ENCODE data around the gene OAS2. TPM values are rescaled to one million over a fixed set of nuclear protein-coding genes. Genes with fewer than 3 reads are reported as not detected.
A peak's percentile ranks its signal among the peaks of the same experiment; 100 is the strongest.

Gene OAS2
- total and polyA plus RNA-seq, 4 donors = 4.1 to 9.3 (median 5.0) TPM

GRCh38 chr12:112989806-112990205 lies 11.5 kb downstream of the OAS2 start:
- no peak for DNase-seq (ENCODE audit: low read depth in 4 of 6, low spot score in 6 of 6)
- 69% methylated on average over 1 of the region's 1 CpG for WGBS (ENCODE audit: insufficient coverage)
- no peaks in the 10 kb centered on the region for H3K9me3 ChIP-seq (ENCODE audit: control insufficient read depth, insufficient read depth, low read length)

DNA sequence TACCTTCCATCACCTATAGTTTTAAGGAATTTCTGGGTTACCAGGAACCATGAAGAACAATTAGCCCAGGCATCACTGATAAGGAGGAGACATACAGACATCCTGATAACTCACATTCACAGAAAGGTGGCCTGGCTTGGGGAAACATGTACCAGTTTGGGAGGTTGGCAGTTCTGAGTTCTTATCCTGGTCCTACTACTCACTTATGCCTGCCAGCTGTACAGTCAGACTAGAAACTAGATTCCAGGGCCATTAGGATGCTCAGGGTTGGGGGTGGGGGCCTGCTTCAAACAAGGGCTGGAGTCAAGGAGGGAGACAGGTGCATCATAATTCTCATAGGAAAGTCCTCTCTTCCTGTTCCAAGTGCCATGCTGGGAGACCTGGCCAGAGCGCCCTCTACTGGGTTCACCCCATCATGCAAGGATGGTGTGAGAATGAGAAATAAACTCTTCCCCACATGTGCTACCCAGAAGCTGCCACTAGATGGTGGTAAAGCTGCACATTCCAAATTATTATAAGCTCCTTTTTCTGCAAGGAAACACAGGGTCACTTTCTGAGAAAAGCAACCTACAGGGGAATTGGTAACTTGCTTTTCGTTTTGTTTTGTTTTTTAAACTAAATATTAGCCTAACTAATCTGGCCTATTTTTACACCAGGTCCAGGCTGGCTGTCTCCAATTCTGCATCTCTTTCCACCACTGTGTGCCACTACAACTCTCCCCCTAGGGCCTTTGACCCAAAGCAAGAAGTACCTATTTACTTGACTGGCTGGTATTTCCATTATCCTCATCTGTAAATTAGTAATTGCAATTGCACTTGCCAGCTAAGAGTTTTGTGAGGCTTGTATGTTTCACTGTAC lies 14.5 kb downstream of the OAS2 start:
- H3K27ac ChIP-seq (ENCODE audit: low read depth, low read length) = no peak overlapping the region
- no peaks in the 10 kb centered on the region for H3K36me3 ChIP-seq (ENCODE audit: control insufficient read depth, insufficient read depth, low read length)
- DNase-seq (ENCODE audit: low read depth in 4 of 6, low spot score in 6 of 6) = peak in 5 of 6 donors; percentile 18 to 90 (median 51)
- no peaks in the 10 kb centered on the region for H3K9me3 ChIP-seq (ENCODE audit: control insufficient read depth, insufficient read depth, low read length)
- no peak overlapping the region for H3K4me3 ChIP-seq (ENCODE audit: low read depth, low read length)
- no peaks in the 10 kb centered on the region for H3K4me1 ChIP-seq (ENCODE audit: control insufficient read depth, insufficient read depth, low read length)
- no peaks in the 10 kb centered on the region for H3K27me3 ChIP-seq (ENCODE audit: control insufficient read depth, insufficient read depth, low read length)
- WGBS (ENCODE audit: insufficient coverage) = no CpG with 5 or more reads among the region's 2 CpGs

More at GRCh38 chr12:112989806-112990205, 11.5 kb downstream of the OAS2 start:
- Histone ChIP-seq H3K4me3 (ENCODE audit: low read depth, low read length) (no peak overlapping the region), H3K4me1 (ENCODE audit: control insufficient read depth, insufficient read depth, low read length) (no peaks in the 10 kb centered on the region), H3K27ac (ENCODE audit: low read depth, low read length) (no peak overlapping the region), H3K27me3 (ENCODE audit: control insufficient read depth, insufficient read depth, low read length) (no peaks in the 10 kb centered on the region), H3K36me3 (ENCODE audit: control insufficient read depth, insufficient read depth, low read length) (no peaks in the 10 kb centered on the region)

- Histone ChIP-seq H3K27me3 (ENCODE audit: control insufficient read depth, insufficient read depth, low read length) (no peaks in the 10 kb centered on the region), H3K36me3 (ENCODE audit: control insufficient read depth, insufficient read depth, low read length) (no peaks in the 10 kb centered on the region), H3K27ac (ENCODE audit: low read depth, low read length) (no peak overlapping the region), H3K4me1 (ENCODE audit: control insufficient read depth, insufficient read depth, low read length) (no peaks in the 10 kb centered on the region), H3K9me3 (ENCODE audit: control insufficient read depth, insufficient read depth, low read length) (no peaks in the 10 kb centered on the region), H3K4me3 (ENCODE audit: low read depth, low read length) (no peak overlapping the region)
- WGBS (ENCODE audit: insufficient coverage) = 79% methylated on average over 5 of the region's 5 CpGs
- DNase-seq (ENCODE audit: low read depth in 4 of 6, low spot score in 6 of 6) = no peak
Observed at GRCh38 chr12:112995008-112995407, 16.7 kb downstream of the OAS2 start.

- DNase-seq (ENCODE audit: low read depth in 4 of 6, low spot score in 6 of 6) = no peak
- 91% methylated on average over 5 of the region's 8 CpGs for WGBS (ENCODE audit: insufficient coverage)
- no peaks in the 10 kb centered on the region for H3K27me3 ChIP-seq (ENCODE audit: control insufficient read depth, insufficient read depth, low read length)
- H3K27ac ChIP-seq (ENCODE audit: low read depth, low read length) = no peak overlapping the region
- no peak overlapping the region for H3K4me3 ChIP-seq (ENCODE audit: low read depth, low read length)
- no peaks in the 10 kb centered on the region for H3K36me3 ChIP-seq (ENCODE audit: control insufficient read depth, insufficient read depth, low read length)
- no peaks in the 10 kb centered on the region for H3K9me3 ChIP-seq (ENCODE audit: control insufficient read depth, insufficient read depth, low read length)
- no peaks in the 10 kb centered on the region for H3K4me1 ChIP-seq (ENCODE audit: control insufficient read depth, insufficient read depth, low read length)
Observed at GRCh38 chr12:112996501-112996900, 18.2 kb downstream of the OAS2 start.

- H3K27ac ChIP-seq (ENCODE audit: low read depth, low read length) = no peak overlapping the region
- H3K27me3 ChIP-seq (ENCODE audit: control insufficient read depth, insufficient read depth, low read length) = no peaks in the 10 kb centered on the region
- no peaks in the 10 kb centered on the region for H3K4me1 ChIP-seq (ENCODE audit: control insufficient read depth, insufficient read depth, low read length)
- no peak overlapping the region for H3K4me3 ChIP-seq (ENCODE audit: low read depth, low read length)
- H3K9me3 ChIP-seq (ENCODE audit: control insufficient read depth, insufficient read depth, low read length) = no peaks in the 10 kb centered on the region
- H3K36me3 ChIP-seq (ENCODE audit: control insufficient read depth, insufficient read depth, low read length) = no peaks in the 10 kb centered on the region
- DNase-seq (ENCODE audit: low read depth in 4 of 6, low spot score in 6 of 6) = no peak
- WGBS (ENCODE audit: insufficient coverage) = 87% methylated on average over 5 of the region's 7 CpGs
Observed at GRCh38 chr12:112997506-112997905, 19.2 kb downstream of the OAS2 start.

DNA sequence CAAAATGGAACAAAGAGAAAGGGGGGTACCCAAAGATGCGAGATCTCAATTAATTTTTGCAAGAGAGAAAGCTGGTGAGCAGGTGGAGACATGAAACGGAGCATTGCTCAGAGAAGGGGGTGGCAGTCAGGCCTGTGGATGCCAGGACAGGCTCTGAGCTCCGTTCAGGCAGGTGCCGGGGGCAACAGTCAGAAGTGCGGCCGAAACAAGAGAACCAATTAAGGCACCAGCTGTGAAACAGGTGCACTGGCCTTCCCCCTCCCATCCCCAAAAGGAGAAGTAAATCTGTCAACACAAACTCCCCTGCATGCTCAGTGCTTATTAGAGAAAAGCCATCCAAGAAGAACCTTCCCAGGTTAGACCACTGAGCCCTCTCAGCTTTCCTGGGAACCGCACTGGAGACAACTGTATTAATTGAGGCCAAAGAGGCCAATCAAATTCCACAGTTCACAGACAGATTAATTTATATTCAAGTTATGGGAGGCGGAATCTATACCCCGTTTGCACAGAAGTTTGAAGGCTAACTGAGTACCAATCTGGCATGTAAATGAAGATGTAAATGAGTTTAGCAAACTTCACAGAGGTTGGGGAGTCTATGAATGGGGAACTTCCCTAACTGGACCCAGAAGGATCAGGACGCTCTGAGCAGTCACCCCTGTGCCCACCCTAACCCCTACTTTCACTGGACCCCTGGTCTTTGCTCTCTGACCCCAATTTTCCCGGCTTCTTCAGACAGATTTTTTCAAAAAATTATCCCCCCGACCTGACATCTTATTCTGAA lies 20.9 kb downstream of the OAS2 start:
- H3K4me3 ChIP-seq (ENCODE audit: low read depth, low read length) = no peak overlapping the region
- H3K4me1 ChIP-seq (ENCODE audit: control insufficient read depth, insufficient read depth, low read length) = no peaks in the 10 kb centered on the region
- no peak for DNase-seq (ENCODE audit: low read depth in 4 of 6, low spot score in 6 of 6)
- H3K9me3 ChIP-seq (ENCODE audit: control insufficient read depth, insufficient read depth, low read length) = no peaks in the 10 kb centered on the region
- no peaks in the 10 kb centered on the region for H3K36me3 ChIP-seq (ENCODE audit: control insufficient read depth, insufficient read depth, low read length)
- no peaks in the 10 kb centered on the region for H3K27me3 ChIP-seq (ENCODE audit: control insufficient read depth, insufficient read depth, low read length)
- no peak overlapping the region for H3K27ac ChIP-seq (ENCODE audit: low read depth, low read length)
- 67% methylated on average over 6 of the region's 12 CpGs for WGBS (ENCODE audit: insufficient coverage)

GRCh38 chr12:113000433-113000832 lies 22.1 kb downstream of the OAS2 start:
- H3K4me1 ChIP-seq (ENCODE audit: control insufficient read depth, insufficient read depth, low read length) = no peaks in the 10 kb centered on the region
- 94% methylated on average over 6 of the region's 6 CpGs for WGBS (ENCODE audit: insufficient coverage)
- DNase-seq (ENCODE audit: low read depth in 4 of 6, low spot score in 6 of 6) = no peak
- no peaks in the 10 kb centered on the region for H3K36me3 ChIP-seq (ENCODE audit: control insufficient read depth, insufficient read depth, low read length)
- H3K27me3 ChIP-seq (ENCODE audit: control insufficient read depth, insufficient read depth, low read length) = no peaks in the 10 kb centered on the region
- H3K4me3 ChIP-seq (ENCODE audit: low read depth, low read length) = no peak overlapping the region
- no peak overlapping the region for H3K27ac ChIP-seq (ENCODE audit: low read depth, low read length)
- H3K9me3 ChIP-seq (ENCODE audit: control insufficient read depth, insufficient read depth, low read length) = no peaks in the 10 kb centered on the region

- Histone ChIP-seq H3K4me3 (ENCODE audit: low read depth, low read length) (no peak overlapping the region), H3K27me3 (ENCODE audit: control insufficient read depth, insufficient read depth, low read length) (no peaks in the 10 kb centered on the region), H3K4me1 (ENCODE audit: control insufficient read depth, insufficient read depth, low read length) (no peaks in the 10 kb centered on the region), H3K36me3 (ENCODE audit: control insufficient read depth, insufficient read depth, low read length) (no peaks in the 10 kb centered on the region), H3K27ac (ENCODE audit: low read depth, low read length) (no peak overlapping the region), H3K9me3 (ENCODE audit: control insufficient read depth, insufficient read depth, low read length) (no peaks in the 10 kb centered on the region)
- DNase-seq (ENCODE audit: low read depth in 4 of 6, low spot score in 6 of 6) = no peak
- 90% methylated on average over 3 of the region's 4 CpGs for WGBS (ENCODE audit: insufficient coverage)
Observed at GRCh38 chr12:113002155-113002554, 23.8 kb downstream of the OAS2 start.

GRCh38 chr12:113002676-113003075 lies 24.4 kb downstream of the OAS2 start:
- Histone ChIP-seq H3K27me3 (ENCODE audit: control insufficient read depth, insufficient read depth, low read length) (no peaks in the 10 kb centered on the region), H3K4me3 (ENCODE audit: low read depth, low read length) (no peak overlapping the region), H3K9me3 (ENCODE audit: control insufficient read depth, insufficient read depth, low read length) (no peaks in the 10 kb centered on the region), H3K36me3 (ENCODE audit: control insufficient read depth, insufficient read depth, low read length) (no peaks in the 10 kb centered on the region), H3K4me1 (ENCODE audit: control insufficient read depth, insufficient read depth, low read length) (no peaks in the 10 kb centered on the region), H3K27ac (ENCODE audit: low read depth, low read length) (no peak overlapping the region)
- whole genome bisulfite sequencing (ENCODE audit: insufficient coverage) = 92% methylated on average over 3 of the region's 5 CpGs
- DNase-seq (ENCODE audit: low read depth in 4 of 6, low spot score in 6 of 6) = no peak

Data from spinal cord (tissue), 10 donors.